WI38 (cell line): ENCODE data around the gene SPATS2L.

Source experiments
- H3K4me3 ChIP-seq: 2 replicates; pipeline ENCODE4 v1.5.1; 2011; ENCODE audit warnings: low read depth, mild to moderate bottlenecking, control low read depth, low read length
- TF ChIP-seq, protein P1 (sequence below): IDR thresholded peaks from 2 replicates; pipeline ENCODE4 v1.5.1; 2012; ENCODE audit warnings: low read depth, mild to moderate bottlenecking, control low read depth, low read length

Gene SPATS2L

DNA sequence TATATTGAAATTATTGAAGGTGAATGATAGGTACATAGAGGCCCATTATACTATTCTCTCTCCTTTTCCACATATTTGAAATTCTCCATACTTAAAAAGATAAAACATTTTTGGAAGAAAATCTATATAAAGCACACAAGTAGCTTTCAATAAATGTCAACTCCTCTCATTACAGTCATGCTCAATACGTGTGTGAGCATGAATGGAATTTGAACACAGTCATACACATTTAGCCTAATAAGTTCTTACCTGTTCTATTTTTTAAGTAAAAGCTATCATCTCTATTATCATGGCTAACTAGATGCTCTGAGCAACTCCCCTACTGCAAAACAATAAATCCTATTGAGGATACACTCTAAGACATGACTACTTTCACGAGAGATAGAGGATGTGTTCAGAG lies 41.9 kb upstream of the SPATS2L start:
- H3K4me3 ChIP-seq: no peak overlapping the region
- TF ChIP-seq, protein P1, sequence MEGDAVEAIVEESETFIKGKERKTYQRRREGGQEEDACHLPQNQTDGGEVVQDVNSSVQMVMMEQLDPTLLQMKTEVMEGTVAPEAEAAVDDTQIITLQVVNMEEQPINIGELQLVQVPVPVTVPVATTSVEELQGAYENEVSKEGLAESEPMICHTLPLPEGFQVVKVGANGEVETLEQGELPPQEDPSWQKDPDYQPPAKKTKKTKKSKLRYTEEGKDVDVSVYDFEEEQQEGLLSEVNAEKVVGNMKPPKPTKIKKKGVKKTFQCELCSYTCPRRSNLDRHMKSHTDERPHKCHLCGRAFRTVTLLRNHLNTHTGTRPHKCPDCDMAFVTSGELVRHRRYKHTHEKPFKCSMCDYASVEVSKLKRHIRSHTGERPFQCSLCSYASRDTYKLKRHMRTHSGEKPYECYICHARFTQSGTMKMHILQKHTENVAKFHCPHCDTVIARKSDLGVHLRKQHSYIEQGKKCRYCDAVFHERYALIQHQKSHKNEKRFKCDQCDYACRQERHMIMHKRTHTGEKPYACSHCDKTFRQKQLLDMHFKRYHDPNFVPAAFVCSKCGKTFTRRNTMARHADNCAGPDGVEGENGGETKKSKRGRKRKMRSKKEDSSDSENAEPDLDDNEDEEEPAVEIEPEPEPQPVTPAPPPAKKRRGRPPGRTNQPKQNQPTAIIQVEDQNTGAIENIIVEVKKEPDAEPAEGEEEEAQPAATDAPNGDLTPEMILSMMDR: no peak

DNA sequence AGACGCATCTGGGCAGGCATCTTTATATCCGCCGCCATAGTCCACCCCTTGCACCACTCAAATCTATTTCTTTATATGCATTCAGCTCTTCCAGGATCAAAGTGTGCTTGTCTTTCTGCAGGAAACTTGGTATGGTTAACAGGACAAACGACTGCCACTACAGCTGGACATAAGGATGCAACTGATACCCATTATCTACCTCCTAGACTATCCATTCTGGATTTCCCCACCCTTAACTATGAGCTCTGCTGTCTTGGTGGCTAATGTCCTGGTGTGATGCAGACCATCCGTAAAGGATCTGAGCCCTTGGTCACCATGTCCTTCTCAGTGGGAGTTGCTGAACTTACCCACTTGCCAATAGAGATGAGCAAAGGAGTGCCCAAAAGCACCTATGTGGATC lies 40.1 kb upstream of the SPATS2L start:
- TF ChIP-seq, protein P1: no peak
- no peak overlapping the region for H3K4me3 ChIP-seq

DNA sequence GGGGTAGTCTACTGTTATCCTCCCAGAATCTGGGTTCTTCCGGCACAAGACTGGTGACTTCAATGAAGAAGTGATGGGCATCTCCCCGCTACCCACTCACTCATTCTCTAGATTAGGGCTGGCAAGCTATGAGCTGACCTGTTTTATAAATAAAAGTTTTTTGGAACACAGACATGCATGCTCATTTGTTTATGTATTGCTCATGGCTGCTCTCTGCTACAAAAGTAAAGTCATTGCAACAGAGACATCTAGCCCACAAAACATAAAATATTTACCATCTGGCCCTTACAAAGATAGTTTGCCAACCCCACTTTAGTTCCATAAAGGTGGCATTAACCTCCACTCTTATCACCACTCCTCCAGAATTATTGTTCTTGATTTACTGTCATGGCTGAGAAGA lies 39.1 kb upstream of the SPATS2L start:
- TF ChIP-seq, protein P1: no peak

DNA sequence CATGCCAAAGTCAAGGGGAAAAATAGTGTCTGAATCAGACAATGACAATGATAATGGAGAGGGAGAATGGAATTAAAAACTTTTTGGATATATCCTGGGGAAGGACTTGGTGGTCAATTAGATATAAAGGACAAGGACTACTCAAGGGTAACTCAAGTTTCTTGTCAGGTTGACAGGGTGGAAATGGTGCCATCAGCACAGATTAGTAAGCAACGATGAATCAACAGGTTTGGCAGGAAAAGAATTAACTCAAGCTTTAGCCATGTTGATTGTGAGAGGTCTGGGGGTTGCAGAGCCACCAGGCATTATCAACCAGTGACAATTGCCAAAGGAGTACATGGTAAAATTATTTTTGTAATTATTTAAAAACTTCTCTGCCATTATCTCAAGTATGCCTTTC lies 35.8 kb upstream of the SPATS2L start:
- no peak overlapping the region for H3K4me3 ChIP-seq
- TF ChIP-seq, protein P1: no peak

More for the DNA sequence above, 39.1 kb upstream of the SPATS2L start:
- no peak overlapping the region for H3K4me3 ChIP-seq

DNA sequence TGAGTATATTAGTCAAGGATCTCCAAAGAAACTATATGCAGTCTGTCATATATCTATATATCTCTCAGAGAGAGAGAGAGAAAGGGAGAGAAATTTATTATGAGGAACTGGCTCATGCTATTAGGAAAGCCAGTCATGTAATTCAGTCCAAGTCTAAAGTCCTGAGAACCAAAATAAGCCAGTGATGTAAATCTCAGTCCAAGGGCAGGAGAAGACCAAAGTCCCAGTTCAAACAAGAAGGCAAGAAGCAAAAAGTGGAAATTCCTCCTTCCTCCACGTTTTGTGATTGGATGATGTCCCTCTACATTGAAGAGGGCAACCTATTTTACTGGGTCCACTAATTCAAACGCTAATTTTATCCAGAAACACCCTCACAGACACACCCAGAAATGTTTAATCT lies 34.2 kb upstream of the SPATS2L start:
- H3K4me3 ChIP-seq: no peak overlapping the region
- TF ChIP-seq, protein P1: no peak

DNA sequence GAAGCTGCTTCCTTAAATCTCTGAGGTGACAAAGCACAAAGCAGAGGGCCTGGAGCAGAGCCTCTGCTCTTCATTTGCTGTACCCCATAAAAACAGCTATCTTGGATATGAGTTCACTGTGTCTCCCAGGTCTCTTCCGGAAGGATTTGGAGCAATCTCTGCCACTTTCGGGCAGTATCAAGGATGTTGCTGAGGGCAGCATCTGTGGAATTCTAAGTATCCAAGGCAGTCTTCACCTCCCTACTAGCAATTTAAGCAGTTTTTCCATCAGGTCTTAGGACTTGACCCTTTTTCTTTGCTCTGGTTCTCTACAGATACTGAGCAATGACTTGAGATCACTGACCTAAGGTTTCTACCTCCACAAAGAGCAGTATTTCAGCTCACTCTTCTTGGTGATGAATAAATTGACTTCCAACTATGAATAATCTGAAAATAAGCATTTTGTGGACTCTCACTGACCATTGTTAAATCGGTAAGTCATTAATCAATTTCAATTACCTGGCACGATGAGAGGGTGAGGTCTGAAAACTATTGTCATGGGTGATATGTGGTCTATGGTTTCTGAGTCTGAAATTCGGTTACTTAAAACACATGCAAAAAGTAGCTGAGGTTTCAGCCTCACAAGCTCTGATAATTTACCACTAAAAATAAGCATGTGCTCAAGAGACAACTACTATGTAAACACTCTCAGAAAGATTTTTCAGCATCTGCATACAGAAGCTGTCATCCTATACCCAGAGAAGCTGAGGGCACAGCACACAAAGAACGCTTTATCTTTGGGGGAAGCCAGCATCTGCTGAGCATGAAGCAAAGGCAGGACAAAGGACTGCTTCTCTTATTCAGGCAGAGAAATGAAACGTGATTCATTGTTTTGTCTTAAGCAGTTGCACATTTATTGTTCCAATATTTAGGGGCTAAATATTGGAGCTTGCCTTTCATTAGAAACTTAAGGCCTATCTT lies 32.1 kb upstream of the SPATS2L start:
- TF ChIP-seq, protein P1: no peak
- no peak overlapping the region for H3K4me3 ChIP-seq

DNA sequence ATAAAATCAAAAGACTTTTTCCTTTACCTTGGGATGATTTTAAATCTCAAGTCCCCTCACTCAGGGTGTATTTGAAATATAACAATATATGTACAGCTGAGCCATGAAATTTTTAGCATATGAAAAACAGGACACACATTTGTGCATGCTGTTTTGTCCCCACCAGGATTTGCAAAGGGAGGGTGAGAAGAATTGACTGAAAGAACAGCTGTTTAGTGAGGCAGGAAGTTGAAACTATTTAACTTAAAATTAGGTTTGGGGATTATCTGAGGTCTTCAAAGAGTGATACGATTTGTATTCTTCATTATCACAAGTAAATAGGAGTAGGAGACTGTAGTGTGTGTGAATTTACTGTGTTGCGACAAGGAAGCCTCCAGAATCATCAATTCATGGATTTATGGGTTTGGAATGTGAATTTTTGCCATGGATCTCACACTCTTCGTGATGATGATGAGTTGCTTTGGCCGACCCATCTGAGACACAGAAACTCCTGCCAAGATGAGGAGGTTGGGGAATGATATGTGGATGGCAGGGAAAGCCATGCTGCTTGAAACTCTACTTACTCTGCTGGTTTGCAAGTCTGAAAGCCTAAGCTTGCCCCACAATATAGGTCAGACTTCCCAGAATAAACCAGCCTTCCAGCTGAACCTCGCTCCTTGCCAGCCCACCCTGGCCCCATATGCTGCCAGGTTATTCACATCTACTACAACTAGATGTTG lies 31.0 kb upstream of the SPATS2L start:
- TF ChIP-seq, protein P1: no peak

More for the DNA sequence above, 31.0 kb upstream of the SPATS2L start:
- no peak overlapping the region for H3K4me3 ChIP-seq
